HepG2 (cell line): Measurements from ENCODE around the gene BHLHE23. TPM values are rescaled to one million over a fixed set of nuclear protein-coding genes. Genes with fewer than 3 reads are reported as not detected.

ENCODE experiments used
- ATAC-seq: fragments of 200-7000 bp; cut with Tn5 transposase; 3 replicates; pipeline ENCODE4 v1.9.1; 2020; ENCODE audit warnings: mild to moderate bottlenecking, moderate library complexity
- BruUV-seq: library from RNA; stranded (reverse); fragments of 400-500 nt; replicated peaks from 2 replicates; lab custom pipeline; 2021; lab: Mats Ljungman, UMichigan
- CTCF ChIA-PET: fragments of 300-600 bp; formaldehyde crosslinking; extraction: SDS; loops from one replicate; lab custom pipeline; 2021; ENCODE audit warnings: low total read pairs, inconsistent platforms, low intra/inter-chr PET ratio; lab: Yijun Ruan, JAX
- POLR2A ChIA-PET: fragments of 350-600 bp; sonication (Branson Sonifier 250); formaldehyde crosslinking; loops from one replicate; lab custom pipeline; 2020; ENCODE audit warnings: antibody characterized with exemption, inconsistent platforms; lab: Yijun Ruan, JAX
- DNase-seq: peaks from one replicate; pipeline ENCODE4 v3.0.0-alpha.2; 2015; ENCODE audit warnings: low spot score
- FAIRE-seq: peaks from 3 replicates; lab custom pipeline; 2011; peaks lifted over from hg19 to GRCh38; lab: Jason Lieb, UNC
- H2AFZ ChIP-seq: one replicate; pipeline ENCODE4 v1.6.1; 2011; ENCODE audit warnings: low read length, inconsistent platforms
- H3K27ac ChIP-seq: fragments of 300-600 bp; 3 replicates; pipeline ENCODE4 v1.8.0; 2011; ENCODE audit warnings: mixed run types, mild to moderate bottlenecking, mixed read lengths, low read length, inconsistent platforms; ENCODE audit not compliant: insufficient read depth; ENCODE audit errors: extremely low read length
- H3K27me3 ChIP-seq, 2 experiments: fragments of 200-600 bp in 1 of 2; 2 replicates in 1 of 2; 3 replicates in 1 of 2; pipeline versions ENCODE4 v1.6.0 to v1.8.0; 2011; ENCODE audit warnings: low read length in 2 of 2, mild to moderate bottlenecking in 2 of 2, moderate library complexity in 2 of 2, inconsistent platforms in 1 of 2; ENCODE audit not compliant: insufficient read depth in 2 of 2, control insufficient read depth in 1 of 2
- H3K36me3 ChIP-seq, 2 experiments: fragments of 200-600 bp in 1 of 2; replicated peaks in 1 of 2; 2 replicates in 1 of 2; 3 replicates in 1 of 2; pipeline versions ENCODE4 v1.5.1 to v1.8.0; 2011; ENCODE audit warnings: low read length in 2 of 2, inconsistent platforms in 1 of 2; ENCODE audit not compliant: insufficient read depth in 2 of 2, control insufficient read depth in 1 of 2
- H3K4me1 ChIP-seq: 2 replicates; pipeline ENCODE4 v1.5.1; 2012; ENCODE audit warnings: low read length, inconsistent platforms; ENCODE audit not compliant: insufficient read depth
- H3K4me2 ChIP-seq: 2 replicates; pipeline ENCODE4 v1.6.0; 2011; ENCODE audit warnings: low read depth, low read length, inconsistent platforms
- H3K4me3 ChIP-seq, 3 experiments: fragments of 200-600 bp in 1 of 3; sonication (generic), shearing (Covaris generic) in 1 of 3; replicated peaks in 1 of 3; 2 replicates each; pipeline ENCODE4 v1.5.1; 2011 to 2016; ENCODE audit warnings: low read length in 3 of 3, inconsistent platforms in 2 of 3, low read depth in 2 of 3, mild to moderate bottlenecking in 2 of 3, control low read depth in 1 of 3, mixed read lengths in 1 of 3; ENCODE audit not compliant: insufficient read depth in 1 of 3
- H3K79me2 ChIP-seq: one replicate; pipeline ENCODE4 v1.6.1; 2011; ENCODE audit warnings: low read length, inconsistent platforms; ENCODE audit not compliant: insufficient read depth
- H3K9ac ChIP-seq: 2 replicates; pipeline ENCODE4 v1.6.0; 2011; ENCODE audit warnings: mild to moderate bottlenecking, low read depth, low read length, inconsistent platforms; ENCODE audit not compliant: insufficient read depth
- H3K9me3 ChIP-seq: 2 replicates; pipeline ENCODE4 v1.5.1; 2012; ENCODE audit warnings: mild to moderate bottlenecking, low read length
- H4K20me1 ChIP-seq: 2 replicates; pipeline ENCODE4 v1.6.0; 2011; ENCODE audit warnings: inconsistent platforms, mild to moderate bottlenecking, low read length, moderate library complexity; ENCODE audit not compliant: insufficient read depth
- AHR ChIP-seq: IDR thresholded peaks from 2 replicates; pipeline ENCODE4 v1.6.1; 2018; ENCODE audit warnings: missing genetic modification reagents, missing compliant biosample characterization
- CBX2 ChIP-seq, 2 experiments: fragments of 200-600 bp in 1 of 2; sonication (generic); formaldehyde crosslinking in 1 of 2; IDR thresholded peaks; 2 replicates each; pipeline versions ENCODE4 v1.7.0 to v1.8.1; 2018 to 2022; ENCODE audit warnings: low read depth in 2 of 2, low read length in 1 of 2, mild to moderate bottlenecking in 1 of 2, missing genetic modification reagents in 1 of 2
- GABPA ChIP-seq, 2 experiments: IDR thresholded peaks; 2 replicates each; pipeline ENCODE4 v1.6.1; 2011 to 2016; ENCODE audit warnings: low read depth in 2 of 2, low read length in 1 of 2, missing biosample characterization in 1 of 2, missing genetic modification characterization in 1 of 2
- GABPB1 ChIP-seq: IDR thresholded peaks from 2 replicates; pipeline ENCODE4 v1.6.1; 2016; ENCODE audit warnings: mild to moderate bottlenecking, missing genetic modification reagents, moderate library complexity, missing compliant biosample characterization
- KAT8 ChIP-seq: IDR thresholded peaks from 2 replicates; pipeline ENCODE4 v1.6.1; 2016; ENCODE audit warnings: missing genetic modification reagents, missing compliant biosample characterization
- TAF1 ChIP-seq: sonication (generic); formaldehyde crosslinking; IDR thresholded peaks from 2 replicates; pipeline ENCODE4 v1.4.0; 2020; ENCODE audit warnings: missing genetic modification reagents
- ZNF747 ChIP-seq: sonication (generic); formaldehyde crosslinking; IDR thresholded peaks from 2 replicates; pipeline ENCODE4 v1.8.1; 2023; ENCODE audit warnings: missing genetic modification reagents, mild to moderate bottlenecking, borderline replicate concordance
- WGBS: methylation state at CpG from one replicate; pipeline ENCODE4 v1.1.6; 2017; ENCODE audit warnings: low lambda C conversion rate; 5-methylcytosine and 5-hydroxymethylcytosine counted together
- in situ Hi-C: cut with HindIII; loops from 2 replicates; pipeline ENCODE4 v1.10.0; 2017; ENCODE audit warnings: low pct_unique_long_range_greater_than_20kb; ENCODE audit not compliant: extremely low pct_ligation_motif_present
- intact Hi-C: fragments of 100-400 bp; cut with micrococcal nuclease; formaldehyde crosslinking; loops from one replicate; pipeline ENCODE4 v1.10.0; 2022; ENCODE audit not compliant: unreplicated experiment
- polyA plus RNA-seq, 8 experiments: library from polyadenylated mRNA; depleted of rRNA in 3 of 8; stranded (reverse) in 7 of 8; unstranded in 1 of 8; fragments of >200 nt; fragmentation: Illumina TruSeq in 4 of 8; extraction: Trizol in 4 of 8; gene quantifications; 2 replicates each; pipeline versions ENCODE4 v1.2.1 to v1.2.3, GENCODE V29; 2011 to 2016; ENCODE audit warnings: low read depth in 4 of 8, missing spikeins in 1 of 8, mixed read lengths in 1 of 8; ENCODE audit not compliant: insufficient read depth in 1 of 8
- total RNA-seq, 5 experiments: library from RNA; depleted of rRNA; stranded (reverse); fragments of >200 nt; fragmentation: Illumina TruSeq; extraction: Trizol; gene quantifications; 2 replicates each; pipeline ENCODE4 v1.2.3, GENCODE V29; 2016; ENCODE audit warnings: low read depth in 1 of 5
- TF ChIP-seq, protein P1 (sequence below): sonication (generic); formaldehyde crosslinking; IDR thresholded peaks from 2 replicates; pipeline ENCODE4 v1.5.0; 2020; ENCODE audit warnings: mild to moderate bottlenecking, missing genetic modification reagents, borderline replicate concordance
- TF ChIP-seq, protein P2 (sequence below): sonication (generic); formaldehyde crosslinking; IDR thresholded peaks from 2 replicates; pipeline ENCODE4 v1.4.0; 2020; ENCODE audit warnings: missing genetic modification reagents

BHLHE23 gene
- total and polyA plus RNA-seq, 2 of the 13 experiments (the other 11 are each of a cell fraction or from before 2014, with no cell fraction given), result not detected

DNA sequence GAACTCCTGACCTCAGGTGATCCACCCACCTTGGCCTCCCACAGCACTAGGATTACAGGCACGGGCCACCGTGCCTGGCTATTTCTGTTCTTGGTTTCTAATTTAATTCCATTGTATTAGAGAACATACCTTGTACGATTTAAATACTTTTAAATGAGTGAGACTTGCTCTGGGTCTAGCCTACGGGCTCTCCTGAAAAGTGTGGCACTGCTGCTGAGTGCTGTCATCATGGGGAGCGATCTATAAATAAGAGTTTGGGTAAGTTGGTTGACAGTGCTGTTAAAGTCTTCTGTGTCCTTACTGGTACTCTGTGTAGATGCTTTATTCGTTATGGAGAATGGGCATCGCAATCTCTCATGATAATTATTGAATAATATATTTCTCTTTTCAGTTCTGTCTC lies 35.0 kb upstream of the BHLHE23 start:
- CTCF ChIA-PET, result no interaction called here
- BruUV-seq, result no TSS peak
- intact Hi-C loops (no loop called here), in situ Hi-C loops (no loop called here)
- POLR2A ChIA-PET, result no interaction called here
- FAIRE-seq, result no peak
- Histone ChIP-seq H3K9ac (no peak overlapping the region), H3K79me2 (no peaks in the 10 kb centered on the region), H3K4me3 (no peak overlapping the region), H3K4me1 (no peaks in the 10 kb centered on the region), H2AFZ (no peak overlapping the region), H4K20me1 (no peaks in the 10 kb centered on the region; the same call in 1 of the 2 replicates), H3K4me2 (no peak overlapping the region), H3K9me3 (no peaks in the 10 kb centered on the region), H3K27ac (no peak overlapping the region), H3K27me3 (peaks cover 19 to 89% of the 10 kb centered on the region in 2 experiments), H3K36me3 (no peaks in the 10 kb centered on the region)
- no peak for ATAC-seq
- DNase-seq, result no peak
- 10% methylated on average over 7 of the region's 7 CpGs for WGBS
- TF ChIP-seq TAF1 (no peak), CBX2 (IDR thresholded peaks at IDR 0.05; ENCODE audit: low read depth, low read length) (0 out of 2 replicates have a peak, but pooled peaks have one; percentile 54), CBX2 (CRISPR knock-in tag; IDR thresholded peaks at IDR 0.05; ENCODE audit: low read depth) (no peak)

DNA sequence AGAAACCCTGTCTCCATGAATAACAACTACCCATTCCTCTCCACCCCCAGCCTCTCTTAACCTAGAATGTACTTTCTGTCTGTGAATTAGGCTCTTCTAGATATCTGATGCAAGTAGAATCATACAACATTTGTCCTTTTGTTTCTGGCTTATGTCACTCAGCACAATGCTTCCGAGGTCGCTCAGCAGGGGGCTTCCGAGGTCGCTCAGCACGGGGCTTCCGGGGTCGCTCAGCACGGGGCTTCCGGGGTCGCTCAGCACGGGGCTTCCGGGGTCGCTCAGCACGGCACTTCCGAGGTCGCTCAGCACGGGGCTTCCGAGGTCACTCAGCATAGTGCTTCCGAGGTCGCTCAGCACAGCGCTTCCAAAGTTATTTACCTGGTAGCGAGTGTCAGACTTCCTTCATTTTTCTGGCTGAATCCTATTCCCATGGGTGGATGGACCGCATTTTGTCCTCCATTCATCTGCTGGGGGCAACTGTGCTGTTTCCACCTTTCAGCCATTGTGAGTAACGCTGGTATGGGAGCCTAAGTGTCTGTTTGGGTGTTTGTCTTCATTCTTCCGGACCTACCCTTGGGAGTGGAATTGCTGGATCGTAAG lies 31.0 kb upstream of the BHLHE23 start:
- Histone ChIP-seq H3K9ac (no peak overlapping the region), H3K4me3 (no peak overlapping the region), H4K20me1 (no peaks in the 10 kb centered on the region; the same call in 1 of the 2 replicates), H2AFZ (no peak overlapping the region), H3K4me1 (no peaks in the 10 kb centered on the region), H3K4me2 (no peak overlapping the region), H3K79me2 (no peaks in the 10 kb centered on the region), H3K9me3 (no peaks in the 10 kb centered on the region), H3K36me3 (no peaks in the 10 kb centered on the region), H3K27ac (no peak overlapping the region), H3K27me3 (peaks cover 23 to 86% of the 10 kb centered on the region in 2 experiments)
- intact Hi-C loops, result no loop called here
- DNase-seq (no peak), ATAC-seq (no peak), FAIRE-seq (no peak)
- in situ Hi-C loops, result no loop called here
- POLR2A ChIA-PET, result no interaction called here
- WGBS, result 27% methylated on average over 23 of the region's 26 CpGs
- CTCF ChIA-PET, result no interaction called here
- no TSS peak for BruUV-seq
- TF ChIP-seq GABPB1 (peak; percentile 61; the same call in 1 of the 2 replicates), KAT8 (CRISPR knock-in tag) (no peak), AHR (CRISPR knock-in tag) (no peak), GABPA (IDR thresholded peaks at IDR 0.05; ENCODE audit: low read depth, low read length) (peak; percentile 39), GABPA (CRISPR knock-in tag; IDR thresholded peaks at IDR 0.05; ENCODE audit: low read depth) (peak; percentile 75), ZNF747 (CRISPR knock-in tag) (no peak)
- TF ChIP-seq, protein P1, sequence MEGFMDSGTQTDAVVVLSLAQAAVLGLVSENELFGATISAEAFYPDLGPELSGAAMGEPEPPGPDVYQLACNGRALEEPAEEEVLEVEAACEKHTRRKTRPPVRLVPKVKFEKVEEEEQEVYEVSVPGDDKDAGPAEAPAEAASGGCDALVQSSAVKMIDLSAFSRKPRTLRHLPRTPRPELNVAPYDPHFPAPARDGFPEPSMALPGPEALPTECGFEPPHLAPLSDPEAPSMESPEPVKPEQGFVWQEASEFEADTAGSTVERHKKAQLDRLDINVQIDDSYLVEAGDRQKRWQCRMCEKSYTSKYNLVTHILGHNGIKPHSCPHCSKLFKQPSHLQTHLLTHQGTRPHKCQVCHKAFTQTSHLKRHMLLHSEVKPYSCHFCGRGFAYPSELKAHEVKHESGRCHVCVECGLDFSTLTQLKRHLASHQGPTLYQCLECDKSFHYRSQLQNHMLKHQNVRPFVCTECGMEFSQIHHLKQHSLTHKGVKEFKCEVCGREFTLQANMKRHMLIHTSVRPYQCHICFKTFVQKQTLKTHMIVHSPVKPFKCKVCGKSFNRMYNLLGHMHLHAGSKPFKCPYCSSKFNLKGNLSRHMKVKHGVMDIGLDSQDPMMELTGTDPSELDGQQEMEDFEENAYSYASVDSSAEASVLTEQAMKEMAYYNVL, result no peak
- TF ChIP-seq, protein P2, sequence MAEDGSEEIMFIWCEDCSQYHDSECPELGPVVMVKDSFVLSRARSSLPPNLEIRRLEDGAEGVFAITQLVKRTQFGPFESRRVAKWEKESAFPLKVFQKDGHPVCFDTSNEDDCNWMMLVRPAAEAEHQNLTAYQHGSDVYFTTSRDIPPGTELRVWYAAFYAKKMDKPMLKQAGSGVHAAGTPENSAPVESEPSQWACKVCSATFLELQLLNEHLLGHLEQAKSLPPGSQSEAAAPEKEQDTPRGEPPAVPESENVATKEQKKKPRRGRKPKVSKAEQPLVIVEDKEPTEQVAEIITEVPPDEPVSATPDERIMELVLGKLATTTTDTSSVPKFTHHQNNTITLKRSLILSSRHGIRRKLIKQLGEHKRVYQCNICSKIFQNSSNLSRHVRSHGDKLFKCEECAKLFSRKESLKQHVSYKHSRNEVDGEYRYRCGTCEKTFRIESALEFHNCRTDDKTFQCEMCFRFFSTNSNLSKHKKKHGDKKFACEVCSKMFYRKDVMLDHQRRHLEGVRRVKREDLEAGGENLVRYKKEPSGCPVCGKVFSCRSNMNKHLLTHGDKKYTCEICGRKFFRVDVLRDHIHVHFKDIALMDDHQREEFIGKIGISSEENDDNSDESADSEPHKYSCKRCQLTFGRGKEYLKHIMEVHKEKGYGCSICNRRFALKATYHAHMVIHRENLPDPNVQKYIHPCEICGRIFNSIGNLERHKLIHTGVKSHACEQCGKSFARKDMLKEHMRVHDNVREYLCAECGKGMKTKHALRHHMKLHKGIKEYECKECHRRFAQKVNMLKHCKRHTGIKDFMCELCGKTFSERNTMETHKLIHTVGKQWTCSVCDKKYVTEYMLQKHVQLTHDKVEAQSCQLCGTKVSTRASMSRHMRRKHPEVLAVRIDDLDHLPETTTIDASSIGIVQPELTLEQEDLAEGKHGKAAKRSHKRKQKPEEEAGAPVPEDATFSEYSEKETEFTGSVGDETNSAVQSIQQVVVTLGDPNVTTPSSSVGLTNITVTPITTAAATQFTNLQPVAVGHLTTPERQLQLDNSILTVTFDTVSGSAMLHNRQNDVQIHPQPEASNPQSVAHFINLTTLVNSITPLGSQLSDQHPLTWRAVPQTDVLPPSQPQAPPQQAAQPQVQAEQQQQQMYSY, result no peak
